Muscle layer of duodenum (tissue), 2 donors: ENCODE measurements around the gene ABCC1.
"Not testable (repeated sequence)": the region's sequence is repeated elsewhere in the genome, so short reads cannot be mapped to it uniquely, and the experiment has no call there.

Source experiments
- H3K27ac ChIP-seq: one replicate; pipeline ENCODE4 v1.7.0; 2013; ENCODE audit warnings: mild to moderate bottlenecking, low read length
- H3K27me3 ChIP-seq: one replicate; pipeline ENCODE4 v1.7.0; 2013; ENCODE audit warnings: low read depth, mild to moderate bottlenecking, control low read depth, low read length
- H3K36me3 ChIP-seq, 2 donors: one replicate each; pipeline ENCODE4 v1.7.0; 2013; ENCODE audit warnings: low read length in 2 of 2, control low read depth in 1 of 2, mild to moderate bottlenecking in 1 of 2; ENCODE audit not compliant: insufficient read depth in 2 of 2, control insufficient read depth in 1 of 2
- H3K4me1 ChIP-seq, 2 donors: one replicate each; pipeline ENCODE4 v1.7.0; 2013; ENCODE audit warnings: low read length in 2 of 2, mild to moderate bottlenecking in 2 of 2, control low read depth in 1 of 2, moderate library complexity in 1 of 2; ENCODE audit not compliant: insufficient read depth in 2 of 2, control insufficient read depth in 1 of 2
- H3K4me3 ChIP-seq, 2 donors: one replicate each; pipeline ENCODE4 v1.7.0; 2013; ENCODE audit warnings: low read length in 2 of 2, low read depth in 1 of 2, mild to moderate bottlenecking in 1 of 2
- H3K9me3 ChIP-seq, 2 donors: one replicate each; pipeline ENCODE4 v1.7.0; 2013; ENCODE audit warnings: low read length in 2 of 2, control low read depth in 1 of 2, mild to moderate bottlenecking in 1 of 2; ENCODE audit not compliant: control insufficient read depth in 1 of 2
- donor health status: healthy.

Gene ABCC1

DNA sequence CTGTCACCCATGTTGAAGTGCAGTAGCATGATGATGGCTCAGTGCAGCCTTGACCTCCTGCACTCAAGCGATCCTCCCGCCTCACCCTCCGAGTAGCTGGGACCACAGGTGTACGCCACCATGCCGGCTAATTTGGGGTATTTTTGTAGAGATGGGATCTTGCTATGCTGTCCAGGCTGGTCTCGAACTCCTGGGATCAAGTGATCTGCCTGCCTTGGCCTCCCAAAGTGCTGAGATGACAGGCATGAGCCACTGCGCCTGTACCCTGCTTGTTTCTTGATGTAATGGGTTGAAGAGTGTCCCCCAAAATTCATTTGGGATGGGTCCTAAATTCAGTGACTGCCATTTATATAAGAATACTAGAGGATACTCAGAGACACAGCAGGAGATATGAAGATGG is 216.7 kb downstream of the ABCC1 start:
- Histone ChIP-seq H3K27ac (no peak overlapping the region), H3K4me3 (no peak overlapping the region), H3K4me1 (no peaks in the 10 kb centered on the region), H3K9me3 (no peaks in the 10 kb centered on the region), H3K27me3 (no peaks in the 10 kb centered on the region), H3K36me3 (no peaks in the 10 kb centered on the region)

DNA sequence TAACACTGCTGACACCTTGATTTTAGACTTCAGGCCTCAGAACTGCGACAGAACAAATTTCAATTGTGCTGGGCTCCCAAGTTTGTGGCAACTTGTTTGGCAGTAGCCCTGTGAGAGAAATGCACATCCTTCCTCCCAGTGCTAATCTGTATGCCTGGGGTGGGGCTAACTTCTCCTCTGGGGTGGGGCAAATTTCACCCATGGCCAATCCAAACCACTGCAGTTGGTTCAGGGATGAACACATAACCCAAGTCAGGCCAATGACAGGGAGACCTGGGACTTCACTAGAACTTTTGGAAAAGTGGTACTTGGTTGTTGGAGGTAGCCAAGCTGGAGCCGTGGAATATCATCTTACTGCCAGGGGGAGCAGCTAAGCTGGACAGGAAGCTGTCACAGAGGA is 217.5 kb downstream of the ABCC1 start:
- Histone ChIP-seq H3K27ac (no peak overlapping the region), H3K9me3 (no peaks in the 10 kb centered on the region), H3K4me1 (no peaks in the 10 kb centered on the region), H3K36me3 (no peaks in the 10 kb centered on the region), H3K4me3 (no peak overlapping the region), H3K27me3 (no peaks in the 10 kb centered on the region)

DNA sequence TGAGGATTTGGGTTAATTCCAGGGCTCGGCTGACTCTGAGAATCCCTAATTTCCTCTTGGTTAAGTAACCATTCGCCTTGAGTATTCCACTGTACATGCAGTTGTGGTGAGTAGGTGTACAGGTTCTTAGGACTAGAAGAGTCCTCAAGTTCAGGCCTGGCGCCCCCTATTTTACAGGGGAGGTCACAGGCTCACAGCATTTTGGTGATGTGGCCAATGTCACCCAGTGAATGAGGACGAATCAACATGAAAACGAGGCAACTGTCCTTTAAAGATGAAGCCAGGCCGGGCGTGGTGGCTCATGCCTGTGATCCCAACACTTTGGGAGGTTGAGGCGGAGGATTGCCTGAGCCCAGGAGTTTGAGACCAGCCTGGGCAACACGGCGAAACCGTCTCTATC is 218.5 kb downstream of the ABCC1 start:
- no peaks in the 10 kb centered on the region for H3K27me3 ChIP-seq
- no peak overlapping the region for H3K4me3 ChIP-seq
- no peaks in the 10 kb centered on the region for H3K9me3 ChIP-seq
- no peaks in the 10 kb centered on the region for H3K4me1 ChIP-seq
- H3K27ac ChIP-seq, result no peak overlapping the region
- no peaks in the 10 kb centered on the region for H3K36me3 ChIP-seq

GRCh38 chr16:16168431-16168830 is 219.0 kb downstream of the ABCC1 start:
- Histone ChIP-seq H3K36me3 (no peaks in the 10 kb centered on the region), H3K4me1 (no peaks in the 10 kb centered on the region), H3K27ac (no peak overlapping the region), H3K9me3 (no peaks in the 10 kb centered on the region), H3K27me3 (no peaks in the 10 kb centered on the region), H3K4me3 (no peak overlapping the region)

- Histone ChIP-seq H3K27ac (no peak overlapping the region), H3K36me3 (no peaks in the 10 kb centered on the region)
These were observed 220.2 kb downstream of the ABCC1 start for GRCh38 chr16:16169615-16170014.

DNA sequence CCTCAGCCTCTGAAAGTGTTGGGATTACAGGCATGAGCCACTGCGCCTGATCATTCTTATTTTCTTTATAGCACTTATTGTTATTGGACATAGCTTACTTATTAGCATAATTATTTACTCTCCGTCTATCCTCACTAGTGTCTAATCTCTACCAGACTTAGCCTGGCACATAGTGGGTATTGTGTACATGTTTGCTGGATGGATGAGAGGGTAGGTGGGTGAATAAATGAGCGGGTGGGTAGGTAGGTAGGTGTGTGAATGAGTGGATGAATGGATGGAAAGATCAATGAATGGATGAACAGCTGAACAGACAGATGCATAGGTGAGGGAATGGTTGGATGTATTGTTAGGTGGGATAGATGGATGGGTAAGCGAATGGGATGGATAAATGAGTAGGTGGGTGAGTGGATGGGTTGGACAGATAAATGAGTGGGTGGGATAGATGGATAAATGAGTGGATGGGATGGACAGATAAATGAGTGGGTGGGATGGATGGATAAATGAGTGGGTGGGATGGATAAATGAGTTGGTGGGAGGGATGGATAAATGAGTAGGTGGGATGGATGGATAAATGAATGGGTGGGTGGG is 222.0 kb downstream of the ABCC1 start:
- no peak overlapping the region for H3K27ac ChIP-seq
- H3K9me3 ChIP-seq, result no peaks in the 10 kb centered on the region
- H3K36me3 ChIP-seq, result no peaks in the 10 kb centered on the region
- H3K4me3 ChIP-seq, result no peak overlapping the region
- no peaks in the 10 kb centered on the region for H3K4me1 ChIP-seq
- no peaks in the 10 kb centered on the region for H3K27me3 ChIP-seq

More at GRCh38 chr16:16169615-16170014, 220.2 kb downstream of the ABCC1 start:
- no peaks in the 10 kb centered on the region for H3K27me3 ChIP-seq
- no peak overlapping the region for H3K4me3 ChIP-seq
- H3K9me3 ChIP-seq, result no peaks in the 10 kb centered on the region
- H3K4me1 ChIP-seq, result no peaks in the 10 kb centered on the region

- no peaks in the 10 kb centered on the region for H3K36me3 ChIP-seq
- no peak overlapping the region for H3K27ac ChIP-seq
- H3K27me3 ChIP-seq, result no peaks in the 10 kb centered on the region
- no peak overlapping the region for H3K4me3 ChIP-seq
- no peaks in the 10 kb centered on the region for H3K4me1 ChIP-seq
- no peaks in the 10 kb centered on the region for H3K9me3 ChIP-seq
These were observed 223.6 kb downstream of the ABCC1 start for GRCh38 chr16:16172991-16173390.

- no peak overlapping the region for H3K4me3 ChIP-seq
- H3K27me3 ChIP-seq, result no peaks in the 10 kb centered on the region
- no peaks in the 10 kb centered on the region for H3K4me1 ChIP-seq
- no peaks in the 10 kb centered on the region for H3K9me3 ChIP-seq
- no peak overlapping the region for H3K27ac ChIP-seq
- no peaks in the 10 kb centered on the region for H3K36me3 ChIP-seq
These were observed 225.9 kb downstream of the ABCC1 start for GRCh38 chr16:16175296-16175695.

DNA sequence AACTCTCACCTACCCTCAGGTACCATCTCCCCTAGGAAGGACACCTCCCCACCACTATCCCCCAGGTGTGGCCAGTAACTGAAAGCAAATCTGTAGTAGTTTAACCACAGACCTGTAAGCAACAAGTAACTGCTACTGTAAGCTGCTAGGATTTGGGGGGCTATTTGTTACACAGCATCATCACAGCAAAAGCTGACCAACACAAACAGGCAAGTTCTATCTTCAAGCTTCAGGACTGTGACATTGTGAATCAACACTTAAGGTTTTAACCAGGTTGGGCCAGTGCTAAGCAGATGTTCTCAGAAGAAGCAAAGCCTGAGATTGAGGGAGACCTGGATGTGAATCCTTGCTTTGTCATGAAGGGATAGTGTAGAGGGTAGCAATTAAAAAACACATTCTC is 226.9 kb downstream of the ABCC1 start:
- Histone ChIP-seq H3K36me3 (no peaks in the 10 kb centered on the region), H3K4me1 (no peaks in the 10 kb centered on the region), H3K9me3 (no peaks in the 10 kb centered on the region), H3K27ac (no peak overlapping the region), H3K4me3 (no peak overlapping the region), H3K27me3 (no peaks in the 10 kb centered on the region)

- no peaks in the 10 kb centered on the region for H3K9me3 ChIP-seq
- no peaks in the 10 kb centered on the region for H3K36me3 ChIP-seq
- no peak overlapping the region for H3K4me3 ChIP-seq
- no peaks in the 10 kb centered on the region for H3K27me3 ChIP-seq
- no peak overlapping the region for H3K27ac ChIP-seq
- H3K4me1 ChIP-seq, result no peaks in the 10 kb centered on the region
These were observed 229.2 kb downstream of the ABCC1 start for GRCh38 chr16:16178455-16179162.

- not testable (repeated sequence) for H3K4me1 ChIP-seq, H3K9me3 ChIP-seq, H3K4me3 ChIP-seq, H3K36me3 ChIP-seq, H3K27ac ChIP-seq, H3K27me3 ChIP-seq
These were observed 232.3 kb downstream of the ABCC1 start for GRCh38 chr16:16181748-16182147.

DNA sequence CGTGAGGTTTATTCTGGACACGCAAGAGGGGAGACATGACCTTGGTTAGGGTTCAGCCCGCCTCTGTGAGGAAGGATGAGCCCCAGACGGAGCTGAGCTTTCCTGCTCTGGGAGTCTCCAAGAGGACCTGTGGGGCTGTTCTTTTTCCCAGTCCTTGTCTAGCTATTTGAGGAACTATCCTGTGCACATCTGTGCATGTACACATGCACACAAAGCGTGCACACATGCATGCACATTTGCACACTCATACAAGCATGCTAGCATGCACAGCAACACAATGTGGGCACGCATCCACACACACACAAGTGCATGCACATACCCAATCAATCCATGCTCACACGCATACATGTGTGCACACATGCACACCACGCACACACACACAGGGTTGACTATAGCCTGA is 233.5 kb downstream of the ABCC1 start:
- Histone ChIP-seq H3K9me3 (no peaks in the 10 kb centered on the region), H3K27ac (no peak overlapping the region), H3K36me3 (no peaks in the 10 kb centered on the region), H3K27me3 (no peaks in the 10 kb centered on the region), H3K4me1 (no peaks in the 10 kb centered on the region), H3K4me3 (no peak overlapping the region)
